UCSD-AML1 (cell line): ENCODE measurements around the gene RIN3.

Experiments
- DNase-seq: peaks from one replicate; lab custom pipeline; 2025; ENCODE audit not compliant: unreplicated experiment; lab: John Stamatoyannopoulos, UW

Gene RIN3

GRCh38 chr14:92573761-92574498, 60.3 kb downstream of the RIN3 start:
- no peak for DNase-seq

- no peak for DNase-seq
Observed at GRCh38 chr14:92575061-92575747, 61.6 kb downstream of the RIN3 start.

GRCh38 chr14:92575748-92576303, 62.2 kb downstream of the RIN3 start:
- DNase-seq = no peak

- DNase-seq = no peak
Observed at GRCh38 chr14:92577321-92577742, 63.8 kb downstream of the RIN3 start.

GRCh38 chr14:92578511-92578910, 64.9 kb downstream of the RIN3 start:
- no peak for DNase-seq

GRCh38 chr14:92579244-92579936, 65.8 kb downstream of the RIN3 start:
- DNase-seq = no peak

GRCh38 chr14:92581206-92581605, 67.6 kb downstream of the RIN3 start:
- DNase-seq = no peak

GRCh38 chr14:92581966-92582566, 68.5 kb downstream of the RIN3 start:
- no peak for DNase-seq

- DNase-seq = no peak
Observed at GRCh38 chr14:92582706-92583452, 69.3 kb downstream of the RIN3 start.

GRCh38 chr14:92584220-92584619, 70.6 kb downstream of the RIN3 start:
- DNase-seq = no peak

- DNase-seq = no peak
Observed at GRCh38 chr14:92584816-92585215, 71.2 kb downstream of the RIN3 start.

- DNase-seq = peak; percentile 58
Observed at GRCh38 chr14:92585981-92586937, 72.7 kb downstream of the RIN3 start.

GRCh38 chr14:92586963-92587699, 73.5 kb downstream of the RIN3 start:
- DNase-seq = peak; percentile 34

GRCh38 chr14:92587700-92588085, 74.1 kb downstream of the RIN3 start:
- no peak for DNase-seq

- no peak for DNase-seq
Observed at GRCh38 chr14:92589213-92589852, 75.8 kb downstream of the RIN3 start.

GRCh38 chr14:92590176-92590575, 76.6 kb downstream of the RIN3 start:
- DNase-seq = no peak

GRCh38 chr14:92590941-92591340, 77.4 kb downstream of the RIN3 start:
- no peak for DNase-seq

- DNase-seq = no peak
Observed at GRCh38 chr14:92591346-92591745, 77.8 kb downstream of the RIN3 start.
